AG04449 (cell line): ENCODE results near the gene SEMA3B.
"Not testable (repeated sequence)": the region's sequence is repeated elsewhere in the genome, so short reads cannot be mapped to it uniquely, and the experiment has no call there.

Source experiments
- CTCF ChIA-PET: fragments of 350-600 bp; formaldehyde crosslinking; extraction: SDS; loops from one replicate; lab custom pipeline; 2021; ENCODE audit warnings: antibody characterized with exemption; lab: Yijun Ruan, JAX
- POLR2A ChIA-PET: fragments of 400-600, 350-600 bp; formaldehyde crosslinking; extraction: SDS; loops from one replicate; lab custom pipeline; 2020; ENCODE audit warnings: antibody characterized with exemption, inconsistent platforms; lab: Yijun Ruan, JAX
- DNase-seq: peaks from one replicate; pipeline ENCODE4 v3.0.0-alpha.2; 2010; ENCODE audit warnings: low read depth, low spot score
- H3K4me3 ChIP-seq: 2 replicates; pipeline ENCODE4 v1.5.1; 2011; ENCODE audit warnings: low read depth, mild to moderate bottlenecking, control low read depth, low read length
- CTCF ChIP-seq: IDR thresholded peaks from one replicate; pipeline ENCODE4 v1.5.1; 2011; ENCODE audit warnings: mild to moderate bottlenecking, moderate library complexity, low read length, control low read depth, inconsistent platforms; ENCODE audit not compliant: insufficient read depth; ENCODE audit errors: missing control alignments

SEMA3B gene

DNA sequence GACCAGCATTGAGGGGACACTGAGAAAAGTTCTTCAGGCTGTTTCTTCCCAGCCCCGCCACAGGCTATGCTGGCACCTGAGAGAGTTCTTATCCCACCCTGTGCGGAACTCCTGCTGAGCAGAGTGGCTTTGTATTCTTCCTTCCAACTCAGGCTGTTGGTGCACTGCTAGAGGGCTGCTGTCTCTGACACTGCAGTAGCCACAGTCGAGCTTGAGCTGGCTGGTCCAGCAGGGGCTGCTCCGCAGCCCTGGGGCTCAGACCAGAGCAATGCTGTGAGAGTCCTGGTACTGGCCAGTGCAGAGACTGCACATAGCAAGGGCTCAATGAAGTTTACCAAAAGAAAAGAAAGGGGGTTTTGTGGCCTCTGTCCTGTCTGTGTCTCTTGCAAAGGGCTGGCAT lies 29.3 kb upstream of the SEMA3B start:
- ChIA-PET POLR2A (no interaction called here), CTCF (interaction anchor here (1.9 to 47.4 kb wide), 4 partner anchors 12 to 48 kb away, joined by 6 to 1609 read pairs (median 72); partner anchors contain the start of genes GNAT1, LSMEM2 and SEMA3B)
- no peak for TF ChIP-seq CTCF
- H3K4me3 ChIP-seq = no peak overlapping the region; the same call in 1 of the 2 replicates
- DNase-seq = no peak

- ChIA-PET CTCF (interaction anchor here (0.6 to 47.4 kb wide), 4 partner anchors 13 to 102 kb away, joined by 3 to 1609 read pairs (median 72); partner anchors contain the start of genes GNAT1, LSMEM2 and SEMA3B), POLR2A (interaction anchor here (0.8 to 1.3 kb wide), 2 partner anchors 23 to 100 kb away, joined by 3 to 4 read pairs; partner anchors contain the start of gene RASSF1)
- no peak overlapping the region for H3K4me3 ChIP-seq
- DNase-seq = no peak
- no peak for TF ChIP-seq CTCF
Observed at GRCh38 chr3:50241163-50241562, 27.8 kb upstream of the SEMA3B start.

- no peak overlapping the region for H3K4me3 ChIP-seq
- CTCF ChIA-PET = interaction anchor here (0.6 to 47.4 kb wide), 5 partner anchors 8 to 102 kb away, joined by 3 to 1609 read pairs (median 18); partner anchors contain the start of genes GNAT1, LSMEM2 and SEMA3B
- DNase-seq = no peak
- TF ChIP-seq CTCF = no peak
- POLR2A ChIA-PET = interaction anchor here (0.8 to 1.3 kb wide), 2 partner anchors 23 to 99 kb away, joined by 3 to 4 read pairs; partner anchors contain the start of gene RASSF1
Observed at GRCh38 chr3:50241713-50242380, 27.1 kb upstream of the SEMA3B start.

DNA sequence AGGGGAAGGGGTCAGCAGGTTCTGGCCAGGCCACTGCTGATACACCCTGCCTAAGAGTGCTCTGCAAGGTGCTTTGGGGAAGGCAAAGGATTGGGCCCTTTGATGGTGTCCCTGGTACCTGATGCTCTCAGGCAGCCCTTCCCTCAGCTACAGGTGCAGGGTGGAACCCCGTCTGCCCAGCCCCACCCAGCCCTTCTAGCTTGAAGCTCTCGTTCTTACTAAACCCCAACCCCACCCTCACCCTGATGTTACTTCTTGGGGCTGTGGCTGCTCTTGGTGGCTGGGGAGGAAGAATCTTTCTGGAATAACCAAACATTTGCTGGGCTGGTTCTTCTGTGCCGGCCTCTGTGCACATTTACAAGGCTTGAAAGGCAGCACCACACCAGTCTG lies 26.6 kb upstream of the SEMA3B start:
- no peak for DNase-seq
- POLR2A ChIA-PET = no interaction called here
- no peak for TF ChIP-seq CTCF
- H3K4me3 ChIP-seq = no peak overlapping the region
- CTCF ChIA-PET = interaction anchor here (1.4 to 47.4 kb wide), 6 partner anchors 9 to 82 kb away, joined by 3 to 1609 read pairs (median 19); partner anchors contain the start of genes GNAT1, HYAL3, LSMEM2 and NAA80

DNA sequence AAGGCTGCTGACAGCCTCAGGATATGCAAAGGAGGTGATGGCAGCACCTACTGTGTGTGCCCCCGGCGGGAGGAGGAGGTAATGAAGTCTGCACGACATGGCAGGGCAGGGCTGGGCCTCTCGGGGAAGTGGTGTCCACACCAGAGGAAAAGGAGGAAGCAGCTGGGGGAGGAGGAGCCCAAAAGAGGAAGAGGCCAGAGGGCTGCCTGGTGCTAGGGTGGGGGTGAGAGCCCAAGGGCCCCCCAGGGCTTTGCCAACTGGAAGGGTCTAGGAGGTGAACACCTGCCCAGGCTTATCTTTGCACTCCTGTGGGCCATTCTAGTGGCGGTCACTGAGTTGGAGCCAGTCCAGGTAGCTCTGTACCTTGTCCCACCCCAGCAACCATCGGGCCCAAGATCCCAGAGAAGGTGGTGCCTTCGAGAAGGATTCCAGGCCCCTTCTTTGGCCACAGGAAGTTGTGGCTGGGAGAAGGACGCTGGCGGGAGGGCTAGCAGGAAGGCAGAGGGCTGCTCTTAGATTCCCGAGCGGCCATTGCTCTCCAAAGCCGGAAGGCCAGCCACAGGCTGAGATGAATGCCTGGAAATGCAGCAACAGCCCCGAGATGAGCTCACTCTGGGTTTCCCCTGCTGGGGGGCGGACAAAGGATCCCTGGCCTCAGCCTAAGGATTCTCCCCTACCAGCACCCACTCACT lies 25.9 kb upstream of the SEMA3B start:
- CTCF ChIA-PET = interaction anchor here (1.2 to 47.4 kb wide), 7 partner anchors 9 to 81 kb away, joined by 3 to 1609 read pairs (median 5); partner anchors contain the start of genes GNAT1, HYAL3, LSMEM2 and NAA80
- no peak for TF ChIP-seq CTCF
- no peak for DNase-seq
- POLR2A ChIA-PET = no interaction called here
- H3K4me3 ChIP-seq = no peak overlapping the region

DNA sequence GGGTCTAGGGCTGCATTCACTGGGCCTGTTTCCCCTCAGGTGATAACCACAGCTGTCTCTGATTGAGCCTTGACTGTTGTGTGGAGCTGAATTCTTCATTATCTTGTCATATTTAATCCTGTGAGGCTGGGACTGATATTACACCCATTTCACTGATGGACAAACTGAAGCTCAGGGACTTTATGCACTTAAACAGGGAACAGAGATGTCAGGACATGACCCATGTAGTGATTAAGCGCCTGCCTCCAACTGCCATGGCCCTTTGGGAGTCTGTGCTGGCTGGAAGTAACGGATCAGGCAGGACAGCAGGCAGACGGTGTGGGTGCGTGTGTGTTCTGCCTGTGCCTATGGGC lies 25.4 kb upstream of the SEMA3B start:
- CTCF ChIA-PET = interaction anchor here (1.2 to 47.4 kb wide), 7 partner anchors 10 to 81 kb away, joined by 3 to 1609 read pairs (median 5); partner anchors contain the start of genes GNAT1, HYAL3, LSMEM2 and NAA80
- DNase-seq = no peak
- H3K4me3 ChIP-seq = no peak overlapping the region
- POLR2A ChIA-PET = no interaction called here
- no peak for TF ChIP-seq CTCF

DNA sequence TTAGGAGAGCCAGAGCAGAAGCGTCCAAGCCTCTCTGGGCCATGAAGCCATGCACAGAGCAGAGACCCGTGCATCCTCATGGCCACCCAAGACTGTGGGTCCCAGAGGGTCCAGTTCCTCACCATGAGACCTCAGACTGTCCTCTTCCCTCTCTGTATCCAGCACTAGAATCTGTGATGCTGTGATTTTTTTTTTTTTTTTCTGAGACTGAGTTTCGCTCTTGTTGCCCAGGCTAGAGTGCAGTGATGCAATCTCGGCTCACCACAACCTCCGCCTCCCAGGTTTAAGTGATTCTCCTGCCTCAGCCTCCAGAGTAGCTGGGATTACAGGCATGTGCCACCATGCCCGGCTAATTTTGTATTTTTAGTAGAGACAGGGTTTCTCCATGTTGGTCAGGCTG lies 24.1 kb upstream of the SEMA3B start:
- POLR2A ChIA-PET, H3K4me3 ChIP-seq, DNase-seq: not testable (repeated sequence)
- CTCF ChIA-PET = interaction anchor here (0.8 to 47.4 kb wide), 5 partner anchors 10 to 52 kb away, joined by 5 to 1609 read pairs (median 33); partner anchors contain the start of genes GNAT1, LSMEM2 and SEMA3B
